GM12874 (cell line): Measurements from ENCODE around the gene UNC13D.
A peak's percentile ranks its signal among the peaks of the same experiment; 100 is the strongest.

Experiments
- TF ChIP-seq, protein P1 (sequence below): IDR thresholded peaks from 2 replicates; pipeline ENCODE4 v1.5.1; 2011; ENCODE audit warnings: low read depth, mild to moderate bottlenecking, control low read depth, low read length, moderate library complexity; ENCODE audit not compliant: insufficient read depth

Gene UNC13D

GRCh38 chr17:75888484-75888883 lies 44.3 kb upstream of the UNC13D start:
- TF ChIP-seq, protein P1, sequence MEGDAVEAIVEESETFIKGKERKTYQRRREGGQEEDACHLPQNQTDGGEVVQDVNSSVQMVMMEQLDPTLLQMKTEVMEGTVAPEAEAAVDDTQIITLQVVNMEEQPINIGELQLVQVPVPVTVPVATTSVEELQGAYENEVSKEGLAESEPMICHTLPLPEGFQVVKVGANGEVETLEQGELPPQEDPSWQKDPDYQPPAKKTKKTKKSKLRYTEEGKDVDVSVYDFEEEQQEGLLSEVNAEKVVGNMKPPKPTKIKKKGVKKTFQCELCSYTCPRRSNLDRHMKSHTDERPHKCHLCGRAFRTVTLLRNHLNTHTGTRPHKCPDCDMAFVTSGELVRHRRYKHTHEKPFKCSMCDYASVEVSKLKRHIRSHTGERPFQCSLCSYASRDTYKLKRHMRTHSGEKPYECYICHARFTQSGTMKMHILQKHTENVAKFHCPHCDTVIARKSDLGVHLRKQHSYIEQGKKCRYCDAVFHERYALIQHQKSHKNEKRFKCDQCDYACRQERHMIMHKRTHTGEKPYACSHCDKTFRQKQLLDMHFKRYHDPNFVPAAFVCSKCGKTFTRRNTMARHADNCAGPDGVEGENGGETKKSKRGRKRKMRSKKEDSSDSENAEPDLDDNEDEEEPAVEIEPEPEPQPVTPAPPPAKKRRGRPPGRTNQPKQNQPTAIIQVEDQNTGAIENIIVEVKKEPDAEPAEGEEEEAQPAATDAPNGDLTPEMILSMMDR: no peak

DNA sequence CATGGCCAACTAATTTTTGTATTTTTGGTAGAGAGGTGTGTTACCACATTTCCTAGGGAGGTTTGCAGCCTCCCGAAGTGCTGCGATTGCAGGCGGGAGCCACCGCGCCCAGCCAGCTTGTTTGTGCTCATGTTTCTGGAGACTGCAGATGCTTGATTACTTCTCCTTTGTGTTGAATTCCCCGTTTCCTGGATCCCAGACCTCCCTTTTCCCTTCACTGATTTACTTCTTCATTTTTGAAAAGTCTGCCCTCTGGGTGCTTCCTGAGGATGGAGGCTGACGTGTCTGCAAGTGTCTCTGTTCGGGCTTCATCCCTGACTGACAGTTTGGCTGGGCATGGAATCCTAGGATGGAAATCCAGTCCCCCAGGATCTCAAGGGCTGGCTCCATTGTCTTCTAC lies 41.2 kb upstream of the UNC13D start:
- TF ChIP-seq, protein P1: no peak

GRCh38 chr17:75881678-75882454 lies 37.7 kb upstream of the UNC13D start:
- TF ChIP-seq, protein P1: no peak

DNA sequence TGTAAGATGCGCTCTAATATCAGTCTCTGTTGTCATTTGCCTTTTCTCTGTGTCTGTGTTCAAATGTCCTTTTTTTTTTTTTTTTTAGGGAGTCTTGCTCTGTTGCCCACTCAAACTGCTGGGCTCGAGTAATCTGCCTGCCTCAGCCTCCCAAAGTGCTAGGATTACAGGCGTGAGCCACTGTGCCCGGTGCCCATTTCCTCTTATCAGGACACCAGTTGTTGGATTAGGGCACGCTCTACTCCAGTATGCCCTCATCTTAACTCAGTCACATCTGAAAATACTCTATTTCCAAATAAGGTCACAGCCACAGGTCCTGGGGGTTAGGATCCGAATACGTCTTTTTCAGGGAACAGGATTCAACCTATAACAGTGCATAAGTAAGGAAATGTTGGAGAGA lies 36.1 kb upstream of the UNC13D start:
- TF ChIP-seq, protein P1: no peak

- TF ChIP-seq, protein P1: peak; percentile 28; the same call in 1 of the 2 replicates
Observed at GRCh38 chr17:75878174-75878998, 34.2 kb upstream of the UNC13D start, which contains the start of gene TRIM47. TSS of gene TRIM47 (minus strand) at chr17:75878581. CDS start at chr17:75878548, 33 bp downstream.

DNA sequence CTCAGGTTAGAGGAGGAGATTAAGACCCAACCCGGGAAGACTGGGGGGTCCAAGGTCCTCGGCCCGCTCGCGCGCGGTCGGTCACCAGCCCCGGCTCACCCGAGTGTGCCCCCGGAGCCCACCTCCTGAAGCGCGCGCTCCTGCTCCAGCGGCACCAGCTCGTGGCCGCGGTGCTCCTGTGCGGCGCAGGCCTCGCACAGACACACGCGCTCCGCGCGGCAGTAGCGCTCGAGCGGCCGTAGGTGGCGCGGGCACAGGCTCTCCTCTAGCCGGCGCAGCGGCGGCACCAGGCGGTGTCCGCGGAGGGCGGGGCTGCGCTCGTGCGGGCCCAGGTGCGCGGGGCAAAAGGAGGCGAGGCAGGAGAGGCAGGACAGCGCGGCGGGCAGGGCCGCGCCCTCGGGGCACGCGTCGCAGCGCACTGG lies 33.6 kb upstream of the UNC13D start:
- TF ChIP-seq, protein P1: peak; percentile 77
